PFSK-1 (cell line): Measurements from ENCODE around the gene SUPT3H.

Experiments
- REST ChIP-seq, 2 experiments: IDR thresholded peaks; 2 replicates each; pipeline versions ENCODE4 v1.6.1 to v1.8.0; 2011 to 2012; ENCODE audit warnings: low read depth in 2 of 2, low read length in 2 of 2, control low read depth in 1 of 2, inconsistent platforms in 1 of 2, mild to moderate bottlenecking in 1 of 2, moderate library complexity in 1 of 2; ENCODE audit not compliant: insufficient read depth in 1 of 2
- TAF1 ChIP-seq: IDR thresholded peaks from 2 replicates; pipeline ENCODE4 v1.6.1; 2012; ENCODE audit warnings: low read length, control low read depth, borderline replicate concordance; ENCODE audit not compliant: insufficient read depth

GRCh38 chr6:44826025-44826676 is 551.6 kb downstream of the SUPT3H start:
- TF ChIP-seq TAF1 (no peak), REST (IDR thresholded peaks at IDR 0.05; ENCODE audit: insufficient read depth in 1 of 2, low read depth in 2 of 2, low read length in 2 of 2) (no peak)
